IPS DF 4.7 (cell line): ENCODE measurements around the gene F2.
"Not testable (repeated sequence)": the region's sequence is repeated elsewhere in the genome, so short reads cannot be mapped to it uniquely, and the experiment has no call there.

Experiments
- DNase-seq: peaks from one replicate; pipeline ENCODE4 v3.0.0-alpha.2; 2013; ENCODE audit warnings: low spot score; ENCODE audit errors: extremely low read depth

Gene F2

DNA sequence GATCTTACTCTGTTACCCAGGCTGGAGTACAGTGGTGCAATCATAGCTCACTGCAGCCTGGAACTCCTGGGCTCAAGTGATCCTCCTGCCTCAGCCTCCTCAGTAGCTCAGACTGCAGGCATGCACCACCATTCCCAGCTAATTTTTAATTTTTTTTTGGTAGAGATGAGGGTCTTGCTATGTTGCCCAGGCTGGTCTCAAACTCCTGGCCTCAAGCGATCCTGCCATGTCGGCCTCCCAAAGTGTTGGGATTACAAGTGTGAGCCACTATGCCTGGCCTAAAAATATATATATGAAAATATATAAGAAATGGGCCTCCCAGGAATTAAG, 1.2 kb upstream of the F2 start:
- DNase-seq: not testable (repeated sequence)

DNA sequence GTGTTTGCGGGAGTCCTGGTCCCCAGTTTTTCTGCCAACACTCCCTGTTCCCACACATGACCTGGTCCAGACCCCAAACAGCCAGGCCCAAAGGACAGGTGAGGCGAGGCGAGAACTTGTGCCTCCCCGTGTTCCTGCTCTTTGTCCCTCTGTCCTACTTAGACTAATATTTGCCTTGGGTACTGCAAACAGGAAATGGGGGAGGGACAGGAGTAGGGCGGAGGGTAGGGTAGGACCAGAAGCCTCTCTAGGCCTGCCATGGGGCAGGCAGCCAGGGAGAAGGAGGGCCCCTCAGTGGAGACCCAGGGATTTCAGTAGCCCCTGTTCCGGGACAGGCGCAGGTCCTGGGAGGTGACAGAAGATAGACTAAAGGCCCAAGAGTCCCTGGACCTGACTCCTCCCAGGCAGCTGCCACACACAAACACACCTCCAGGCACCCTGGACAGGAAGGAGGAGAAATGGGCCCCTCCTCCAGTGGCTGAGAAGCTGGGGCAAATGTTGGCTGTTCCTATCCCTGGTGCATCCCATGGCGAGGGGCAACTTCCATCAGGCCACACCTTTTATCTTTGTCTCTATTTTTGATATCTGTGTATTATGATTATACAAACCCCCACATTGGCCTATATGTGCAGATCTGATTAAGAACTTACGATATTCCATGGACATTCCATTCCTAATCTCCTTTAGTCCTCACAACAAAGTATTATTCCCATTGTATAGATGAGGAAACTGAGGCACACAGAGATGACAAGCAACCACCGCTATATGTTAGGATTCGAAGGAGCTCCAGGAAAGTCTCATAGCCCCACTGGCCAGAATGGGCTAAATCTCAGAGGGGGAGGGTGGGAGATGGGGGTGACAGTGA, 626 bp upstream of the F2 start:
- no peak for DNase-seq

DNA sequence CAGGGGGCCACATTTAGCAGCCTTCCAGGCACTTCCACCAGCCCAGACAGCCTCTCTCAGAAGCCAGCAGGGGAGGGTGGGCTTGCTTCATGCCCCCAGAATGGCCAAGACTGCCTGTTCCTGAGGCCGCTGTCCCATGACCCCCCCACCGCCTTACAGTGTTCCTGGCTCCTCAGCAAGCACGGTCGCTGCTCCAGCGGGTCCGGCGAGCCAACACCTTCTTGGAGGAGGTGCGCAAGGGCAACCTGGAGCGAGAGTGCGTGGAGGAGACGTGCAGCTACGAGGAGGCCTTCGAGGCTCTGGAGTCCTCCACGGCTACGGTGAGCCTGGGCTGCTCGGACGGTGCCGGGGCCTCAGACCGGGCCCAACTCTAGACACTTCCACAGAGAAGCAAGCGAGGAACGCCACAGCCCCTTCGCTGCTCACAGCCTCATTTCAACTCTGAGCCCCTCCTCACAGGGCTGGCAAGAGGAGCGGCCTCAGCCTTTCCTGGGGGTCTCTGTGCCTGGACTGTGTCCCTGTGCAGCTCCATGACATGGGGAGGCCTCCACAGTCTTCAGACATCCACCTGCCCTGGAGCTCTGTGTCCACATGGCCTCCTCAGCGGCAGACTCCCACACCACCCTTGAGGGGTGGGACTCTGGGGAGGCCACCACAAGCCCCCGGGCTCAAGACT, 668 bp downstream of the F2 start:
- no peak for DNase-seq

- DNase-seq: no peak
Measured at GRCh38 chr11:46721286-46721685, 2.3 kb downstream of the F2 start.

- DNase-seq: no peak
Measured at GRCh38 chr11:46722566-46723358, 3.7 kb downstream of the F2 start.

GRCh38 chr11:46723359-46723680, 4.3 kb downstream of the F2 start:
- no peak for DNase-seq

DNA sequence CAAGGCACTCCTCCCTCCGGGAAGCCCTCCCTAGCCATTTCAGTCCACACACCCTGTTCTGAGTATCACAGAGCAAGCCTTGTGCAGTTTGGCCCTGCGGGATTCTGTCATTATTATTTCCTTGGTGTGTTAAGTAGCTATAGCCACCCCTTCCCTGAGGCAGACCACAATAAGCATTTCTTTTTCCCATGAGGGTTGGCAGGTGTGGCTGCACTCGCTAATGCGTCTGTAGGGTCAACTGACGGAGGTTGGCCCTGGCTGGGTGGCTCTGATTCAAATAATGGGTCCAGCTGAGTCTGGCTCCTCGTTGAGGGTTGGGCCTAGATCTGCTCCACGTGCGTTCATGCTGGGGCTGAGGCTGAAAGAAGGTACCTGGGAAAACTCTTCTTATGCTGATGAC, 5.1 kb downstream of the F2 start:
- DNase-seq: no peak

DNA sequence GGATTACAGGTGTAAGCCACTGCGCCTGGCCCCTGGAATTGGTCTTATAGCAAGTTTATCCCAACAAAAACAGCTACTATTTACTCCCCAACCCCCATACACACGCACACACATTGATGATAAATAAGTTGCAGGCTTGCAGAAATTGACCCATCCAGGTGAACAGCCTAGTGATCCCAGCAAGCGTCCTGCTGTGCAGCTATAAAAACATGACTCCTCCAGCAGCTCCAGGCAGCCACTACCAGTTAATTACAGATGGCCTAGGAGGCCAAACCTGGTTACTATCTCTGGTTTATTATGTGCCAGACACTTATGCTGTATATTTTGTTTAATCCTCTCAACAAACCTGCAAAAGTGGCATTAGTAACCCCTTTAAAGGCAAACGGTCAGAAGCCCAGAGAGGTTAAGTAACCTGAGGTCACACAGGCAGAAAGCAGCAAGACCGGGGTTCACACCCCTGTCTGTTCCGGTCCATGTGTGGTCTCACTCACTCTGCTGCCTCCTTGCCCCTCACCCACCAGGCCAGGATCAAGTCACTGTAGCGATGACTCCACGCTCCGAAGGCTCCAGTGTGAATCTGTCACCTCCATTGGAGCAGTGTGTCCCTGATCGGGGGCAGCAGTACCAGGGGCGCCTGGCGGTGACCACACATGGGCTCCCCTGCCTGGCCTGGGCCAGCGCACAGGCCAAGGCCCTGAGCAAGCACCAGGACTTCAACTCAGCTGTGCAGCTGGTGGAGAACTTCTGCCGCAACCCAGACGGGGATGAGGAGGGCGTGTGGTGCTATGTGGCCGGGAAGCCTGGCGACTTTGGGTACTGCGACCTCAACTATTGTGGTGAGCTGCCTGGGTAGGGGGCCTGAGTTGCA, 6.6 kb downstream of the F2 start:
- no peak for DNase-seq

GRCh38 chr11:46726206-46726862, 7.3 kb downstream of the F2 start:
- no peak for DNase-seq

DNA sequence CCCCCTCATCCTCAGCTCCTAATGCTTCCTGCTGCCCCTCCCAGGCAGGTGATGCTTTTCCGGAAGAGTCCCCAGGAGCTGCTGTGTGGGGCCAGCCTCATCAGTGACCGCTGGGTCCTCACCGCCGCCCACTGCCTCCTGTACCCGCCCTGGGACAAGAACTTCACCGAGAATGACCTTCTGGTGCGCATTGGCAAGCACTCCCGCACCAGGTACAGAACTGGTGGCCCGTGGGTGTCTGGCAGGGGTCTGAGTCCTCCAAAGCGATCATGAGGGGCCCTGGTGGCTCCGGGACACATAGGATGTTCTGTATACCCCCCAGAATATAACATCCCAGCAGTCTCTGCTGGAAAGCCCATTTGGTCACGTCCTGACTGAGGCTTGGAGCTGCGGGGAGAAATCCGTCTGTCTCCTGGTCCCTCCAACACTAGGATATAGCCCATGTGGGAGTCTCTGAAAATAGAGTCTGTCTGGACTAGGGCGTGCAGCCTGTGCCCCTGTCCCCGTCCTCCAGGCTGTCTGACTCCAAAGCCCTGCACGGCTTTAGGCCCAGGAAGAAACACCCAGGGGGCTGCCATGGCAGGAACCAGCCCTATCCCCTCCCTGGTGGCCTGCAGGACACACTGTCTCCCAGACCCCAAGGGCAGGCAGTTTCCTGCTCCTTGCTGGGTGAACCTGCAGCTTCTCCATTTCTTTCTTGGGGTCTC, 9.1 kb downstream of the F2 start:
- DNase-seq: no peak

DNA sequence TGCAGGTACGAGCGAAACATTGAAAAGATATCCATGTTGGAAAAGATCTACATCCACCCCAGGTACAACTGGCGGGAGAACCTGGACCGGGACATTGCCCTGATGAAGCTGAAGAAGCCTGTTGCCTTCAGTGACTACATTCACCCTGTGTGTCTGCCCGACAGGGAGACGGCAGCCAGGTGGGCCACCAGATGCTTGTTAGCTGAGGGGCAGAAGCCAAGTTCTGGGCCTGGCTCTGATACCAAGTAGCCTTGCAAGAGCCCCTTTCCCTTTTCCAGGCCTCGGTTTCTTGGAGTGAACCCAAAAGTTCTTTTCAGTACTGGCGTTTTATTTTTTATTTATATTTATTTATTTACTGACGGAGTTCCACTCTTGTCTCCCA, 9.6 kb downstream of the F2 start:
- DNase-seq: no peak

DNA sequence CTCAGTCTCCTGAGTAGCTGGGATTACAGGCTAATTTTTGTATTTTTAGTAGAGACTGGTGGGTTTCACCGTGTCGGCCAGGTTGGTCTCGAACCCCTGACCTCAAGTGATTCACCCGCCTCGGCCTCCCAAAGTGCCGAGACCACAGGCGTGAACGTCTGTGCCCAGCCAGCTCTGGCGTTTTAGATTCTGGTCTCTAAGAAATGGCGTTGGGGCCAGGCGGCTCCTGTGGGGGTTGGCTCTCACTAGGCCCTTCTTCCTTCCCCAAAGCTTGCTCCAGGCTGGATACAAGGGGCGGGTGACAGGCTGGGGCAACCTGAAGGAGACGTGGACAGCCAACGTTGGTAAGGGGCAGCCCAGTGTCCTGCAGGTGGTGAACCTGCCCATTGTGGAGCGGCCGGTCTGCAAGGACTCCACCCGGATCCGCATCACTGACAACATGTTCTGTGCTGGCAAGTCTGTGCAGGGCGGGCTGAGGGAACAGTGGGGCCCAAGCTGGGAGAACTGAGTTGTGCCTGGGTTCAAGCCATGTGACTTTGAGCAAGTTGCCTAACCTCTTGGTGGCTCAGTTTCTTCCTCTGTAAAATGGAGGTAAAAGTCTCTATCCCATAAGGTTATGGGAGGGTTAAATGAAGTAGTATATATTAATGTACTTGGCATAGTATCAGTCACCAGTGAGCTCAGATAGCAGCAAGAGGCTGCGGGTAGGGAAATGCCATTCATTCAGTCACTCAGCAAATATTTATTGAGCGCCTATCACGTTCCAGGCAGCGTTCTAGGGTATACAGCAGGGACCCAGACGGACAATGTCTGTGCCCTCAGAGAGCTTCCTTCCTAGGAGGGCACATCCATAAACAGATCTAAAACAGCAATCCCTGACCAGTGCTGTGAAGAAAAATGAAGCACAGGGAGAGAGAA, 10.4 kb downstream of the F2 start:
- DNase-seq: no peak

DNA sequence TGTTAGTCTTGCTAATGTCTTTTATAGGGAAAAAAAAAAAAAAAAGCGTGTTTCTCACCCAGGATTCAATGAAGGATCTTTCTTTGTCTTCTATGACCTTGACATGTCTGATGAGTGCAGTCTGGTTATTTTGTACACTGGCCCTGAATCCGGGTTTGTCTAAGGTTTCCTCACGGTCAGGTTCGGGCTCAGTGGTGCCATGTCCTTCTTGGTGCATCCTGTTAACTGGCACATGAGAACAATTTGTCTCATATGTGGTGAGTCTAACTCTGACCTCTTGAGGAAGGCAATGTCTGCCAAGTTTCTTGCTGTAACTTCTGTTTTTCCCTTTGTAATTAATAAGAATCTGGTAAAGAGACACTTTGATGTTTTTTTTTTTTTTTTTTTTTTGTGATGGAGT, 12.5 kb downstream of the F2 start:
- DNase-seq: no peak

DNA sequence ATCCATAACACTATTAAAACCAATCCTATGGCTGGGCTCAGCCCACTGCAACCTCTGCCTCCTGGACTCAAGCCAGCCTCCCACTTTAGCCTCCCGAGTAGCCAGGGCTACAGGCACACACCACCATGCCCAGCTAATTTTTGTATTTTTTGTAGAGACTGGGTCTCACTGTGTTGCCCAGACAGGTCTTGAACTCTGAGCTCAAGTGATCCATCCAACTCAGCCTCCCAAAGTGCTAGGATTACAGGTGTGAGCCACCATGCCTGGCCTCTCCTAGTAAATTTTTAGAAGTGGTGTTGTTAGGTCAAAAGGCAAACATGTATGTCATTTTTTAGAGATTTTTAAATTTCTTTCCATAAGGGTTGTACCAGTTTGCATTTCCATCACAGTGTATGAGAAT, 14.2 kb downstream of the F2 start:
- DNase-seq: no peak

- DNase-seq: no peak
Measured at GRCh38 chr11:46736146-46736545, 17.1 kb downstream of the F2 start.

- DNase-seq: no peak
Measured at GRCh38 chr11:46736615-46737014, 17.6 kb downstream of the F2 start.

- no peak for DNase-seq
Measured at GRCh38 chr11:46737699-46738098, 18.7 kb downstream of the F2 start.

- DNase-seq: no peak
Measured at GRCh38 chr11:46738887-46739286, 19.9 kb downstream of the F2 start.
